Measurements from ENCODE around the gene UBAC1.

GRCh38 chr9:135962696-135963307 is 1.6 kb upstream of the UBAC1 start:
- TF ChIP-seq, protein P1, sequence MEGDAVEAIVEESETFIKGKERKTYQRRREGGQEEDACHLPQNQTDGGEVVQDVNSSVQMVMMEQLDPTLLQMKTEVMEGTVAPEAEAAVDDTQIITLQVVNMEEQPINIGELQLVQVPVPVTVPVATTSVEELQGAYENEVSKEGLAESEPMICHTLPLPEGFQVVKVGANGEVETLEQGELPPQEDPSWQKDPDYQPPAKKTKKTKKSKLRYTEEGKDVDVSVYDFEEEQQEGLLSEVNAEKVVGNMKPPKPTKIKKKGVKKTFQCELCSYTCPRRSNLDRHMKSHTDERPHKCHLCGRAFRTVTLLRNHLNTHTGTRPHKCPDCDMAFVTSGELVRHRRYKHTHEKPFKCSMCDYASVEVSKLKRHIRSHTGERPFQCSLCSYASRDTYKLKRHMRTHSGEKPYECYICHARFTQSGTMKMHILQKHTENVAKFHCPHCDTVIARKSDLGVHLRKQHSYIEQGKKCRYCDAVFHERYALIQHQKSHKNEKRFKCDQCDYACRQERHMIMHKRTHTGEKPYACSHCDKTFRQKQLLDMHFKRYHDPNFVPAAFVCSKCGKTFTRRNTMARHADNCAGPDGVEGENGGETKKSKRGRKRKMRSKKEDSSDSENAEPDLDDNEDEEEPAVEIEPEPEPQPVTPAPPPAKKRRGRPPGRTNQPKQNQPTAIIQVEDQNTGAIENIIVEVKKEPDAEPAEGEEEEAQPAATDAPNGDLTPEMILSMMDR (IDR thresholded peaks at IDR 0.05; ENCODE audit: poor library complexity): no peak
- TF ChIP-seq EZH2phosphoT487 (IDR thresholded peaks at IDR 0.05; ENCODE audit: low read depth, severe bottlenecking, unreplicated experiment) (no peak), EZH2 (IDR thresholded peaks at IDR 0.05; ENCODE audit: borderline replicate concordance) (no peak)

Data from hepatocyte (in vitro differentiated cells).